HK-2 (cell line): ENCODE data around the gene NIPSNAP3A.

Source experiments
- DNase-seq: peaks from one replicate; pipeline ENCODE4 v3.0.0-alpha.2; 2018; ENCODE audit not compliant: unreplicated experiment

NIPSNAP3A gene

DNA sequence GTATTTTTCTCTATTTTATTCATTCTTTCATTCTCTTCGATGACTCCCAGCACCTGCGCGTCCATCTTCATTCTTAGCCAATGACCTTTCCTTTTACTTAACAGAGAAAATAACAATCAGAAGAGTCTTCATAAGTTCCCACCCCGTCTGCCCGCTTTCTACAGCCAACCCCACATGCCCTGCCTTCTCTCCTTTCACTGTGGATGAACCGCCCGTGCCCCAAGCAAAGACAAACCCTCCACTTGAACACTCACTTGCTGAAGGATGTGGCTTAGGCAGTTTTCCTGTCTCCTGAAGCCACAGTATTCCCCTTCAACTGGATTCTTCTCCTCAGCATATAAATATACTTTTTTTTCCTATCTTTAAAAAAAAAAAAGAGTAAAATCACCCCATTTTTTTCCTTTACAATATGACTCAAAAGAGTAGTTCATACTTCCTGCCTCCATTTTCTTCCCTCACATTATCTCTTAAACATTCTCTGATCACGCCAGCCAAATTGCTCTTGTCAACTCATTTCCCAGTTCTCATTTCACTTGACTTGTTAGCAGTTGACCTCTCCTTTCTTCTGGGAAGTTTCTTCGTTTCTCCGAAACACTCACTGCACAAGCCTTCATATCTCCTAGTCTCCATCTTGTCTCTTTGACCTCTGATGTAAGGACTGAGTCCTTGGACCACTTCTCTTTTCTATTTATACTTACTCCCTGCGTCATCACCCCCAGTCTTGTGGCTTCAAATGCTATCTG lies 27.5 kb downstream of the NIPSNAP3A start:
- no peak for DNase-seq

DNA sequence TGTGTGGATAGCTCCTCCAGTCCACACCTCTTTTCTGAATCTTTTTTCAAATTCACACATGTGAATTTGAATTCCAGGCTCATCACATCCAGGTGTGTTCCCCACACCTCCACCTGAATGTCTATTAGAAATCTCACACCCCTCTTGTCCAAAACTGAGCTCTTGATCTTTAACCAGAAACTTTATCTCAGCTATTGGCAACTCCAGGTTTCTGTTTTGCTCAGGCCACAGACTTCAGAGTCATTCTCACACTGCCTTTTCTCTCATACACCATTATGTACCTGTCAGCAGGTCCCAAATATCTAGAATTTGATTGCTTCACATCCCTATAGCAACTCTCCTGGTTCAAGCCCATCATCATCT lies 28.1 kb downstream of the NIPSNAP3A start:
- DNase-seq = no peak

GRCh38 chr9:104775976-104776375 lies 28.5 kb downstream of the NIPSNAP3A start:
- no peak for DNase-seq

- no peak for DNase-seq
Measured at GRCh38 chr9:104776797-104777196, 29.3 kb downstream of the NIPSNAP3A start.

DNA sequence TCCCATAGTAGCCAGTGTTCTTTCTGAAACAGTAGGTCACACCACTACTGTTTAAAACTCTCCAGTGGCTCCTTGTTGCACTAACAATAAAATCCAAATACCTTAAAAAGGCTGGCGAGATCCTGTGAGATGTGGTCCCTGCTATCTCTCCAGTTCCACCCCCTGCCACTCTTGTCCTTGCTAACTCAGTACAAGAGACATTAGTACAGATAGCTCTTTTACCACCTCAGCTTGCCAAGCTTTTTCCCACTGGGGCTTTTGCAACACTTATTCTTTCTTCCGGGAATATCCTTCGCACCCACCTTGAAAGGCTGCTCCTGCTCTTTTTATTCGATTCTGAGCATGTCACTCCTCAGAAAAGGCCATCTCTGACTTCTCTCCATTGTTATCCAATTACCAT lies 31.3 kb downstream of the NIPSNAP3A start:
- no peak for DNase-seq

- DNase-seq = no peak
Measured at GRCh38 chr9:104779334-104779733, 31.9 kb downstream of the NIPSNAP3A start.

DNA sequence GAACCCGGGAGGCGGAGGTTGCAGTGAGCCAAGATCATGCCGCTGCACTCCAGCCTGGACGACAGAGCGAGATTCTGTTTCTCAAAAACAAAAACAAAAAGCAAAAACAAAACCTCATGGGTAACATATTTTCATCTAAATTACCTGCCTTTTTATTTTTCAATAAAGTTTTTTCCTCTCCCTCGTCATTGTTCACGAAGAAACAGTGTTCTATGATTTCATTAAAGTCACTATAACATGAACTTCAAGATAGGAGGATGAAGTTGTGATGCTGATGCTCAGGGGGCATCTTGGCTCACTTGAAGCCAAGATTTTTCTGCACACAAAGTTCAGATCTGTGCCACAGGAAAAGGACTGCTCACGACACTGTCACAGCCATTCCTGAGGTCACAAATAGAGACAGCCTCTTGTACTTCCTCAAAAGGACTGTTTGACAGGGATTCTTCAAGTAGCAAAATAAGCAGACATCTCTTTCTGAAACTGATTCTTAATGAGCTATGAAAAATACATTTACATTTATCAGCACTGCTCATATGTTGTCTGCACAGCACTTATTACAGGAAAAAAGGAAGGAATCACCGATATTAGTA lies 32.6 kb downstream of the NIPSNAP3A start:
- DNase-seq = no peak

DNA sequence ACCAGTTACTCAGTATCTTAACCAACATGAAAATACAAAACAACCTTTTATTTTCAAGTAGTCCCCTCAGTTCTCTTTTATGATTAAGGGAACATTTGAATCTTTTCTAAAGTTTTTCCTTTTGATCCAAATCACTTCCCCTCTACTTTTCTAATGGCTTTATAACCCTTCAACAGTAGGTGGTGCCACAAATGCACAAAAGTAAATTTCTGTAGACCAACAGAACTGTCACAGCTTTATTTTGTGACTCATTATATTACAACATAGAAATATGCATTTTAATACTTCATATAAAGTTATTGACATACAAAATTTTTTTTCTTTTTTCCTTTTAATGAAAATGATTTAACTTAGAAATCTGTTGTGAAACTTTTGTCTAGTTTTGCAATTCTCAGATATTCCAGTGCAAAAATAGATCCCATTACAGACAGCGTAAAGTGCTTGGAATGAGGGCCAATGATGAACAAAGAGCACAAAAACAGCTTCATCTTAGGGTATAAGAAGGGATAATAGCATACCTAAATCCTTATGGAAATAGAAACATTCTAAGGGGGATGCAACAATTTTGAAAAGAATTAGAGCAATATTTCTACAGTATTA lies 33.4 kb downstream of the NIPSNAP3A start:
- DNase-seq = no peak

DNA sequence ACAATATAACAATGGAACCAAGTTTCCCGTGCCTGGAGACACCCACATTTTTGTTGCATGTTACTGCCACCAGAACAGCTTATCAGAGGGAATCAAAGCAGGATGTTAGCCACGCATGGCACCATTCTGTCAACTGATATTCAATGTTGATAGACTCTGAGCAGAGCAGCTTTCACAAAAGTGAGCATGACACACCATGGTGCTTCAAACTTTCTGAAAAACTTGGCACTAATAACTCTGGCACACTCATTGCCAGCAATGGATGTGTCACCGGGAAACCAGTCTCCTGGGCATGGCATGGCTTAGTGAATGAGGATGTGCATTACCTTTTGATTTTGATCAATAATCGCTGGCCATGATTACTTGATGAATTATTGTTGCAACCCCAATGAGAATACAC lies 36.1 kb downstream of the NIPSNAP3A start:
- no peak for DNase-seq

DNA sequence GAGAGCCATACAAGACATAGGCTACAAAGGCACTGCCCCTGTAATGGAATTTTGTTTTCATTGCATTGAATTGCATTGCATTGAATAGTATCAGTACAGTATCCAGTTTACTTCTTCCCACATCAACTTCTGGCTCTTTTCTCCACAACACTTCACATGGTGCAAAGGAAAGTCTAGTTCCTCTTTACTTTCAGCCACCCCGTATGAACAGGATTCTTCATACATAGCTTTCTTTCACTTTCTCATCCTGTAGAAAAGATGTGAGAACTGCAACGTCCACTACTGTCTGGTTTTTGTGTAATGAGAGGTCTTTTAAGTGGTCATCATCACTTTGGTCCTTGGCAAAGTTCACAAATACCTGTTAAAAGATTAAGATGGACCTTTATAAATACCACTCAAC lies 36.6 kb downstream of the NIPSNAP3A start:
- no peak for DNase-seq

GRCh38 chr9:104786293-104786692 lies 38.8 kb downstream of the NIPSNAP3A start:
- DNase-seq = no peak

DNA sequence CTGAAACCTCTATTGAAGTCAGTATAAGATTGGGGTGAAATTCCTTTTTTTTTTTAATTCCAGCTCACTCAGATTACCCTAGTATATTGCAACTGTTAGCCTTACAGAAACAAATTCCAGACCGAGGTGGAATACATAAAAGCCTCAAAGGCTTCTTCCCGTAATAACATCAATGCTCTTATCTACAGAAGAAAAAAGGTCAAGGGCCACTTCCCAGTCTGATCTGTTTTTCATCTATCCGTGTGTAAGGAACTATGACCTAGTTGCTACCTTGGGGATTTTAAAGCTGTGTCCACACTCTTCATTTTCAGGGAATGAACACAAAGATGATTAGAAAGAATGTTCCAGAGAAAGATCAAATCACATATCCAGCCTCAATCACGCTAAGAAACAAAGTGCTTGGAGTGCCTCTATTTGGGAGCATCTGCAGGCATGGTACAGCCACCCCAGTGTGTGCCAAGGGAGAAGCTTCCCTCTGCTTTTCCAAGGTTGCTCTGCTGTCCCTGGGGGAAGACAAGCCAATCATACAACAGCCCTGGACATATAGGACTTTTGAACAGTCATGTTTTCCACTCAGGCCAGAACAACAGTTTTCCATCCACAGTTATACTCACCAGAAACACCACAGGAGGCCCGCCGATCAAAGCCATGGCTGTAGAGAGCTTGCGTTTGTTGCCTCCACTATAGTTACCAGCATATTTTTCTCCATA lies 40.0 kb downstream of the NIPSNAP3A start:
- DNase-seq = no peak

DNA sequence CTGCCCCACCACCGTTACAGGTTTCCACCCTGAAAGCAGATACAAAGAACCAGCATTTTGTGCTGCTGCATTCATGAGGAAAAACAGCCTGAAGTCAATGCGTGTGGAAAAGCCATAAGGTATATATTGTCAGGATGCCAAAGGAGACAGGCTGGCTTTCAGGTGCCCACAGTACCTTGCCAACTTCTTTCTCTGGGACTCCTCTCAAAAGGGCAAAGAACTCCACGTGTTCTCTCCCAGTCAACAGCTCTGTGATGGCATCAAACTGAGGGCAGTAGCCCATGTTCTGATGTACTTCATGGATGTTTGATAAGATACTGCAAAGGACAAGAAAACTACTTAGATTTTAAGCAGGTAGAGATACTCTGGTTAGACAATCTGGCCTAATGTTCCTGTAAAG lies 40.8 kb downstream of the NIPSNAP3A start:
- no peak for DNase-seq

DNA sequence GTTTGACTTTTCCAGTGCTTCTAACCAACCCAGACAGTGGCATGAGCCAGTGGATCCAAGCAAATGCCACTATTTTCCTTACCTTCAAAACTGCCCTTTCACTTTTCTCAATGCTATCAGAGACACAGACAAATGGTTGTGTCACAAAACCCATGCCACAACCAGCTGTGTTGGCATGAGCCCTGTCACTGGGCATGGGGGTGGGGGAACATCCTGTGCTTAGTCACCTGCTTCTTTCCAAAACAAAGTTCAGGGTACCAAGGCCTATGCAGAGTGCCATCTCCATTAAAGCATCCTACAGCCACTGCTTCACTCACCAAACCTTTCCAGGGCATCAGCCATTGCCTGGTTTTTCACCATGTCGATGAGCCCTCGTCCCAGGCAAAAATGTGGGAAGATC lies 46.6 kb downstream of the NIPSNAP3A start:
- no peak for DNase-seq

GRCh38 chr9:104795082-104795481 lies 47.6 kb downstream of the NIPSNAP3A start:
- DNase-seq = no peak

DNA sequence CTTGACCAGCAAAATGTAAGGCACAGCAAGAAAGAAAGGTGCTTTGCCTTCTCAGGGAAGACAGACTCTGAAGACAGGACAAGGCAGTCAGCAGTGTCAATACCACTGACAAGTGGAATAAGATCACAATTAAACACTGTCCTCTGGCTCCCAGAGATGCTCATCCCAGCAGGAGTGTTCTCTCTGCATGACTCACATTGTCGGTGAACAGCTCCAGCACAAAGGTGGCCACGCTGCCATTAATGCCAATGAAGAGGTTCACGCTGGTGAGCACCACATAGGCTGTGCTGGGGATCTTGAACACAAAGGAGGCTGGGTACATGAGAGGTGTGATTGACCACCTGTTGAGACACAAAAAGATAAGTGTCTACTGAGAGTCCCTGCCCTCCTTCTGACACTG lies 48.4 kb downstream of the NIPSNAP3A start:
- no peak for DNase-seq

GRCh38 chr9:104798209-104798995 lies 50.9 kb downstream of the NIPSNAP3A start:
- no peak for DNase-seq

- no peak for DNase-seq
Measured at GRCh38 chr9:104800068-104800785, 52.7 kb downstream of the NIPSNAP3A start.

GRCh38 chr9:104802110-104802509 lies 54.6 kb downstream of the NIPSNAP3A start:
- no peak for DNase-seq

GRCh38 chr9:104802906-104803305 lies 55.4 kb downstream of the NIPSNAP3A start:
- DNase-seq = no peak

DNA sequence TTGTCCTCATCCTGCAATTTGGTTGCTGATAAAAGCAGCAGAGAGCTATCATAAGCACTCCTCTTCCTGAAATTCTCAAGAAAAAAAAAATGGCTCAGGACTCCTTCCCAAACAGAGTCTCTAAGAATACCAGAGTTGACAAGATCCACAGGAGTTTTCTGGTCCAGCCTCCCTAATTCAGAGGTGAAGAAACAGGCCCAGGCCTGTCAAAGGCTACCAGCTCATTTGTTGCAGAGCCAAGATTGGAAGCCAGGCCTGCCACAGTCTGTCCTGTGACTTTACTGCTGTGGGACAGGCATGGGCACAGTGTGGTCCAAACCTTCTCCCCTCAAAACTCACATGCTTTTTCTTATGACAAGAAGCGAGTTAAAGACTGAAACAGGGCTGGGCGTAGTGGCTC lies 58.0 kb downstream of the NIPSNAP3A start:
- no peak for DNase-seq
